Type B pancreatic cell (in vitro differentiated cells): ENCODE results near the gene PAPLN. TPM values are rescaled to one million over a fixed set of nuclear protein-coding genes. Genes with fewer than 3 reads are reported as not detected.
A peak's percentile ranks its signal among the peaks of the same experiment; 100 is the strongest.

Source experiments
- DNase-seq: peaks from one replicate; pipeline ENCODE4 v3.0.0; 2021; ENCODE audit warnings: mixed read lengths; ENCODE audit not compliant: unreplicated experiment; ENCODE audit errors: extremely low spot score
- H3K27ac Mint-ChIP-seq: 2 replicates; pipeline ENCODE4 v1.8.0; 2021; ENCODE audit warnings: mild to moderate bottlenecking, mixed read lengths
- H3K27me3 Mint-ChIP-seq: 2 replicates; pipeline ENCODE4 v1.8.0; 2021; ENCODE audit warnings: mixed read lengths
- H3K36me3 Mint-ChIP-seq: 2 replicates; pipeline ENCODE4 v1.8.0; 2021; ENCODE audit warnings: mixed read lengths
- H3K4me1 Mint-ChIP-seq: one replicate; pipeline ENCODE4 v1.8.0; 2021; ENCODE audit warnings: mixed read lengths; ENCODE audit not compliant: unreplicated experiment
- H3K4me3 Mint-ChIP-seq: 2 replicates; pipeline ENCODE4 v1.8.0; 2021; ENCODE audit warnings: mild to moderate bottlenecking, mixed read lengths
- H3K9me3 Mint-ChIP-seq: 2 replicates; pipeline ENCODE4 v1.8.0; 2021; ENCODE audit warnings: mixed read lengths
- total RNA-seq: library from RNA; stranded (reverse); gene quantifications from 2 replicates; pipeline ENCODE4 v1.2.1, GENCODE V29; 2021; ENCODE audit warnings: low replicate concordance
- TF ChIP-seq, protein P1 (sequence below): fragments of 200-600 bp; sonication (generic); conservative IDR thresholded peaks from 2 replicates; pipeline ENCODE4 v1.5.0; 2021; ENCODE audit warnings: antibody characterized with exemption, mild to moderate bottlenecking

Gene PAPLN
- total RNA-seq, 1 donor from 2014 or later = 0.99 TPM

DNA sequence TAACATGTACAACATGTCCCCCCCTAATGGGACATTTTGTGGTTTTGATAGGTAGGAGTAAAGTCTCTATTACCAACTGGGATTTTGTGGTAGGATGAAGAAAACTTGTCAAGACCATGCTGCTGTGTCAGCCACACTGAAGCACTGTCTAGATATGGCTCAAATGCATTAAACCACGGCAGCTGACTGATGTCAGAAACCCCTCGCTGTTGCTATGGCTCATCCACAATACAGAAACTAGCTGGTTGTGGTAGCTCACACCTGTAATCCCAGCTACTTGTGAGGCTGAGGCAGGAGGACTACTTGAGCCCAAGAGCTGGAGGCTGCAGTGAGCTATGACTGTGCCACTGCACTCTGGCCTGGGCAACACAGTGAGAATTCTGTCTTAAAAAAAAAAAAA is 40.1 kb downstream of the PAPLN start:
- Mint-ChIP-seq H3K27ac (no peak overlapping the region), H3K36me3 (peaks cover 28% of the 10 kb centered on the region), H3K9me3 (no peaks in the 10 kb centered on the region), H3K27me3 (no peaks in the 10 kb centered on the region), H3K4me3 (no peak overlapping the region), H3K4me1 (no peaks in the 10 kb centered on the region)
- DNase-seq = no peak
- TF ChIP-seq, protein P1, sequence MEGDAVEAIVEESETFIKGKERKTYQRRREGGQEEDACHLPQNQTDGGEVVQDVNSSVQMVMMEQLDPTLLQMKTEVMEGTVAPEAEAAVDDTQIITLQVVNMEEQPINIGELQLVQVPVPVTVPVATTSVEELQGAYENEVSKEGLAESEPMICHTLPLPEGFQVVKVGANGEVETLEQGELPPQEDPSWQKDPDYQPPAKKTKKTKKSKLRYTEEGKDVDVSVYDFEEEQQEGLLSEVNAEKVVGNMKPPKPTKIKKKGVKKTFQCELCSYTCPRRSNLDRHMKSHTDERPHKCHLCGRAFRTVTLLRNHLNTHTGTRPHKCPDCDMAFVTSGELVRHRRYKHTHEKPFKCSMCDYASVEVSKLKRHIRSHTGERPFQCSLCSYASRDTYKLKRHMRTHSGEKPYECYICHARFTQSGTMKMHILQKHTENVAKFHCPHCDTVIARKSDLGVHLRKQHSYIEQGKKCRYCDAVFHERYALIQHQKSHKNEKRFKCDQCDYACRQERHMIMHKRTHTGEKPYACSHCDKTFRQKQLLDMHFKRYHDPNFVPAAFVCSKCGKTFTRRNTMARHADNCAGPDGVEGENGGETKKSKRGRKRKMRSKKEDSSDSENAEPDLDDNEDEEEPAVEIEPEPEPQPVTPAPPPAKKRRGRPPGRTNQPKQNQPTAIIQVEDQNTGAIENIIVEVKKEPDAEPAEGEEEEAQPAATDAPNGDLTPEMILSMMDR = no peak

DNA sequence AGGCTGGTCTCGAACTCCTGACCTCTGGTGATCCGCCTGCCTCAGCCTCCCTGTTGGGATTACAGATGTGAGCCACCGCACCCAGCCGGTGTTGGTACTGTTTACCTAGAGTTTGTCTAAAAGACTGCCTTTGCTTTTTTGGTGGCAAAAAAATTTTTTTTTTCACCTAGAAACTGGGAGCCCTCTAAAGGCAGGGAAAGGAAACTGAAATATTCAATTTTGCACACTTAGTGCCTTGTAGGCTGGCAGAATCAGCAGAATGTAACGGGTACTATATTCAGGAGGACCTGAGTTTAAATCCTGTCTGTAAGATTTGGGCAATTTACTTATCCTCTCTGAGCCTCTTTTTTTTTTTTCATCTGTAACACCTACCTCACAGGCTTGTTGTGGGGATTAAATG is 43.6 kb downstream of the PAPLN start:
- Mint-ChIP-seq H3K27me3 (no peaks in the 10 kb centered on the region), H3K4me3 (no peak overlapping the region), H3K27ac (no peak overlapping the region), H3K4me1 (peaks cover 6% of the 10 kb centered on the region), H3K9me3 (no peaks in the 10 kb centered on the region), H3K36me3 (peaks cover 22% of the 10 kb centered on the region)
- TF ChIP-seq, protein P1 = no peak
- no peak for DNase-seq

DNA sequence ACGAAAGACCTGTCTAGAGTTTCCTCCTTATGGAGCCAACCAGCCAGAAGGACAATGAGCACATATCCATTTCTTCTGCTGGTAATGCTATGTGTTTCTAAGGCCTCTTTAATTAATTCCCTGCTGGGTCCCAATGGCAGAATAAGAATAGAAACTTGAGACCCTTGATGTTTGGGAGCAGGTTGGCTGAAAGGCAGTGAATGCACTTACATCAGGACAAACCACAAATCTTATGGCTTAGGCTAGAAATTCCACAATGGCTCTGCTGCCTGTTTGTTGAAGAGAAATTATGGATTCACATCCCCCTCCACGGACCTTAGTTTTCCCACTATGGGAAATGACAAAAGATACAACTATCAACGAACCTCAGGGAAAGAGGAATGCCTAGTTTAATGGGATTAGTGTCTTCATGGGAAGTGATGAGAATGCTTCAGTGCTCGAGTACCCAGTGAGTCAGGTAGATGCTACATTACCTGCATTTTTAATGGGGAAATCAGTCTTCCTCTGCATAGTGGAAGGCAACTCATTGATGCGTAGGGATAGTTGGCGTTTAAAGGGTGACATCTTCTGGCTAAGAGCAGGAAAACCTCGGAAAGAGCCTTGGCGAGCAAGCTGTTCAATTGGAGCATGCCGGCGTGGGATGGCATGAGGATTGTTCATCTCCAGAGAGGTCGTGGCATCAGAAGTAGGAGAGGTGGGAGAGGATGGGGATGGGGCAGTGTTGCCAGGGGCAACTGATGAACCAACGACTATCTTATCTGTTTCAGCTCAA is 46.5 kb downstream of the PAPLN start:
- no peak overlapping the region for H3K4me3 Mint-ChIP-seq

DNA sequence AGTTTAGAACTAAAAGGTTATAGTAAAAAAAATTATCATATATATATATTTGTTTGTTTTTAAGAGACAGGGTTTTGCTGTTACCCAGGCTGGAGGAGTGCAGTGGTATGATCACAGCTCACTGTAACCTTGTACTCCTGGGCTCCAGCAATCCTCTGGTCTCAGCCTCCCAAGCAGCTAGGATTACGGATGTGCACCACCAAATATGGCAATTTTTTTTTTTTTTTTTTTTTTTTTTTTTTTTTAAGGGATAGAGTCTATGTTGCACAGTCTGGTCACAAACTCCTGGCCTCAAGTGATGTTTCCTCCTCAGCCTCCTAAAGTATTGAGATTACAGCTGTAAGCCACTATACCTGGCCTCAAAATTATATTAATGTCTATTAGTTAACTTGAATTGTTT is 48.7 kb downstream of the PAPLN start:
- TF ChIP-seq, protein P1 = no peak
- no peak for DNase-seq
- Mint-ChIP-seq H3K4me3 (no peak overlapping the region), H3K36me3 (peaks cover 19% of the 10 kb centered on the region), H3K9me3 (no peaks in the 10 kb centered on the region), H3K27me3 (no peaks in the 10 kb centered on the region), H3K27ac (no peak overlapping the region), H3K4me1 (peaks cover 9% of the 10 kb centered on the region)

More for the DNA sequence above, 46.5 kb downstream of the PAPLN start:
- no peak overlapping the region for H3K27ac Mint-ChIP-seq
- H3K4me1 Mint-ChIP-seq = peaks cover 6% of the 10 kb centered on the region
- H3K27me3 Mint-ChIP-seq = no peaks in the 10 kb centered on the region
- H3K9me3 Mint-ChIP-seq = no peaks in the 10 kb centered on the region
- TF ChIP-seq, protein P1 = peak; percentile 57
- H3K36me3 Mint-ChIP-seq = peaks cover 18% of the 10 kb centered on the region
- no peak for DNase-seq

DNA sequence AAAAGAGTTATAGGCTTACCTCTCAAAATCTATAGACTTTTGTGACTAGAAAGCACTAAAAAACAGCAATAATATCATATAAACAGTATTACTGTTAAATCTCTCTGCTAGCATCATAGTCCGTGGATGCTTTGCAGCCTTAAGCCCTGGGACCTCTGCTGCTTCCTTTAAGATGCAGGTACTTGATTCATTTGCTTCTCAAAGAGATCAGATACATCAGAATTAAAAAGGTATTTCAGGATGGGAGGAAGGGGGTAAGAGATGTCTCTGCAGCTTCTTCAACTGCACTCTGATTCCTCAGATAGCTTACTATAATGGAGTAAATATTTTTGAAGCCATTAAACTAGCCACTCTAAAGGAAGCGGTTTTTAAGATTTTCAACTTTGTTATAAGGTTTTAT is 49.3 kb downstream of the PAPLN start:
- Mint-ChIP-seq H3K4me1 (peaks cover 9% of the 10 kb centered on the region), H3K9me3 (no peaks in the 10 kb centered on the region), H3K27me3 (no peaks in the 10 kb centered on the region), H3K36me3 (peaks cover 19% of the 10 kb centered on the region), H3K4me3 (no peak overlapping the region), H3K27ac (no peak overlapping the region)
- TF ChIP-seq, protein P1 = no peak
- no peak for DNase-seq
